SK-N-MC (cell line): ENCODE results near the gene FAM98A.
A peak's percentile ranks its signal among the peaks of the same experiment; 100 is the strongest.

ENCODE experiments used
- DNase-seq: peaks from one replicate; pipeline ENCODE4 v3.0.0-alpha.2; 2011; ENCODE audit warnings: low read depth, low spot score
- H3K27ac ChIP-seq: fragments of 200-600 bp; sonication (generic); 2 replicates; pipeline ENCODE4 v1.5.1; 2016; ENCODE audit warnings: mixed run types
- H3K36me3 ChIP-seq: fragments of 200-600 bp; sonication (generic); 2 replicates; pipeline ENCODE4 v1.6.1; 2017; ENCODE audit warnings: antibody characterized with exemption, low read length, mixed read lengths; ENCODE audit not compliant: insufficient read depth
- H3K4me3 ChIP-seq: fragments of 200-600 bp; sonication (generic); 2 replicates; pipeline ENCODE4 v1.5.1; 2016
- H3K9ac ChIP-seq: fragments of 200-600 bp; sonication (generic); 2 replicates; pipeline ENCODE4 v1.8.0; 2017; ENCODE audit warnings: mixed run types, mixed read lengths; ENCODE audit not compliant: insufficient read length
- H3K9me3 ChIP-seq: fragments of 200-600 bp; sonication (generic); 2 replicates; pipeline ENCODE4 v1.6.1; 2017; ENCODE audit warnings: low read depth, mild to moderate bottlenecking, antibody characterized with exemption, low read length, moderate library complexity, mixed read lengths
- EZH2 ChIP-seq: fragments of 200-600 bp; sonication (generic); IDR thresholded peaks from one replicate; pipeline ENCODE4 v1.6.1; 2017; ENCODE audit warnings: antibody characterized with exemption
- FOXP2 ChIP-seq: optimal IDR thresholded peaks from 2 replicates; pipeline ENCODE3; 2011; ENCODE audit warnings: mild to moderate bottlenecking, moderate library complexity; ENCODE audit not compliant: insufficient read depth; ENCODE audit errors: extremely low read length, control extremely low read depth
- POLR2AphosphoS5 ChIP-seq: IDR thresholded peaks from 2 replicates; pipeline ENCODE4 v1.6.1; 2012; ENCODE audit warnings: mild to moderate bottlenecking, low read depth, low read length, borderline replicate concordance

Gene FAM98A

GRCh38 chr2:33617989-33618388 lies 18.9 kb upstream of the FAM98A start:
- H3K27ac ChIP-seq: no peak overlapping the region
- no peak for DNase-seq
- no peaks in the 10 kb centered on the region for H3K36me3 ChIP-seq
- H3K4me3 ChIP-seq: no peak overlapping the region
- no peaks in the 10 kb centered on the region for H3K9me3 ChIP-seq
- no peak overlapping the region for H3K9ac ChIP-seq
- TF ChIP-seq FOXP2 (no peak), EZH2 (no peak), POLR2AphosphoS5 (no peak)

DNA sequence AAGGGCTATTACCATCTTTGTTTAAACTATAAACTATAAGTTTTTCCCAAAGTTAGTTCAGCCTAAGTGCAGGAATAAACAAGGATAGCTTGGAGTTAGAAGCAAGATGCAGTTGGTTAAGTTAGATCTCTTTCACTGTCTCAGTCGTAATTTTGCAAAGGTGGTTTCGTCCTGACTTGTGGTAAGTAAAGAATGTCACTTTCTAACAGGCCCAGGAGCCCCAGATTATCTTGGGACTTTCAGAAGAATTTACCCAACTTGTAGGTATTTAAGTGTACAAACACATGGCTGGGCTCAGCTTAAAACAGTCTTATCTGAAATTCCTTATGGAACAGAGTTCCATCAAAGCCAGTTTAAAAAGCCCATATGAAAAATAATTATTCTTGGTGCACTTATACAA lies 18.3 kb upstream of the FAM98A start:
- H3K36me3 ChIP-seq: no peaks in the 10 kb centered on the region
- no peak overlapping the region for H3K27ac ChIP-seq
- H3K4me3 ChIP-seq: no peak overlapping the region
- H3K9ac ChIP-seq: no peak overlapping the region
- TF ChIP-seq POLR2AphosphoS5: no peak
- no peak for TF ChIP-seq FOXP2
- TF ChIP-seq EZH2: no peak
- H3K9me3 ChIP-seq: no peaks in the 10 kb centered on the region
- DNase-seq: no peak

DNA sequence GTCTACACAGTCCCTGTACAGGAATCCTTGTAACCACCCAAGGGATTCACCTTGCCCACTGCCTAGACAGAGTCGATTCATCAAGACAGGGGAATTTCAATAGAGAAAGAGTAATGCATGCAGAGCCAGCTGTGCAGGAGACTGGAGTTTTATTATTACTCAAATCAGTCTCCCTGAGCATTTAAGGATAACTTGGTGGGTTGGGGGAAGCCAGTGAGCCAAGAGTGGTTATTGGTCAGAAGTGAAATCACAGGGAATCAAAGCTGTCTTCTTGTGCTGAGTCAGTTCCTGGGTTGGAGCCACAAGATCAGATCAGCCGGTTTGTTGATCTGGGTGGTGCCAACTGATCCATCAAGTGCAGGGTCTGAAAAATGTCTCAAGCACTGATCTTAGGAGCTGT lies 17.8 kb upstream of the FAM98A start:
- TF ChIP-seq FOXP2 (no peak), EZH2 (no peak), POLR2AphosphoS5 (no peak)
- Histone ChIP-seq H3K27ac (no peak overlapping the region), H3K36me3 (no peaks in the 10 kb centered on the region), H3K4me3 (no peak overlapping the region), H3K9ac (no peak overlapping the region), H3K9me3 (no peaks in the 10 kb centered on the region)
- DNase-seq: no peak

GRCh38 chr2:33614190-33614589 lies 15.1 kb upstream of the FAM98A start:
- no peaks in the 10 kb centered on the region for H3K9me3 ChIP-seq
- no peaks in the 10 kb centered on the region for H3K36me3 ChIP-seq

GRCh38 chr2:33607905-33608304 lies 8.8 kb upstream of the FAM98A start:
- no peak overlapping the region for H3K27ac ChIP-seq
- H3K9me3 ChIP-seq: no peaks in the 10 kb centered on the region
- no peak overlapping the region for H3K9ac ChIP-seq
- H3K4me3 ChIP-seq: no peak overlapping the region
- no peaks in the 10 kb centered on the region for H3K36me3 ChIP-seq
- DNase-seq: no peak
- no peak for TF ChIP-seq POLR2AphosphoS5
- no peak for TF ChIP-seq EZH2
- TF ChIP-seq FOXP2: no peak

More at GRCh38 chr2:33614190-33614589, 15.1 kb upstream of the FAM98A start:
- no peak for TF ChIP-seq POLR2AphosphoS5
- TF ChIP-seq EZH2: no peak
- TF ChIP-seq FOXP2: no peak
- DNase-seq: no peak
- no peak overlapping the region for H3K27ac ChIP-seq
- H3K9ac ChIP-seq: no peak overlapping the region
- peak overlapping the region; percentile 6; the same call in 1 of the 2 replicates for H3K4me3 ChIP-seq

DNA sequence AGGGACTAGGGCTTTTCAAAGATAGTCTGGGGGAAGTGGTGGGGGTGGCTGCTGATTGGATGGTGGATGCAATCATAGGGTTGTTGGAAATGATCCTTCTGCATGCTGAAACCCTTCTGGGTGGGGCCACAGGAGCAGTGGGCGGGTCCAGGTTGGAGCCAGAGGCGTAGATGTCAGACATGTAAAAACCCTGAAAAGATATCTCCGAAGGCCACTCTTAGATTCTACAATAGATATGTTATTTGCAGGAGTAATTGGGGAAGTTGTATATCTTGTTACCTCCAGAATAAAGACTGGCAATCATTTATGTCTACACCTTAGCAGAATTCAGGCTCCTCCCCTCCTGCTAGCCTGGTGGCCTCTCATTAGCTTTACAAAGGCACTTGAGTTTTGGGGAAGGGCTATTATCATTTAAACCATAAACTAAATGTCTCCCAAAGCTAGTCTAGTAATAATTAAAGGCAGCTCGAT lies 8.2 kb upstream of the FAM98A start:
- H3K9me3 ChIP-seq: no peaks in the 10 kb centered on the region
- TF ChIP-seq FOXP2 (no peak), EZH2 (no peak), POLR2AphosphoS5 (no peak)
- H3K9ac ChIP-seq: no peak overlapping the region
- no peaks in the 10 kb centered on the region for H3K36me3 ChIP-seq
- DNase-seq: no peak
- H3K27ac ChIP-seq: no peak overlapping the region
- no peak overlapping the region for H3K4me3 ChIP-seq

GRCh38 chr2:33606622-33607021 lies 7.5 kb upstream of the FAM98A start:
- TF ChIP-seq EZH2: no peak
- no peak overlapping the region for H3K4me3 ChIP-seq
- no peak overlapping the region for H3K27ac ChIP-seq
- no peaks in the 10 kb centered on the region for H3K9me3 ChIP-seq
- H3K9ac ChIP-seq: no peak overlapping the region
- no peaks in the 10 kb centered on the region for H3K36me3 ChIP-seq
- DNase-seq: no peak

DNA sequence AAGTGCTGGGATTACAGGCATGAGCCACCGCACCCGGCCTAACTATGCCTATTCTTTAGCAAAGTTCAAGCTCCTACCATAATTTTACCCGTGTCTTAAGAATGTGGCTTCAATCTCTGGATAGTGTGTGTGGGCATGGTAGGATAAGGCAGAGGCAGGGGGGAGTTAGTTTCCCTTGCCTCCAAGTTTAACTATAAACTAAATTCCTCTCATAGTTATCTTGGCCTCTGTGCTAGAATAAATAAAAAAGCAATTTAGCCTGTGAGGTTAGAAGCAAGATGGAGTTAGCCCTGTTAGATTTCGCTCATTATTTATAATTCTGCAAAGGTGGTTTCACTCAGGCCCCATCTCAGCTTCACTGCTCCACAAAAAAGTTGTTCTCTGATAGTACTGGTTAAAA lies 7.0 kb upstream of the FAM98A start:
- TF ChIP-seq EZH2: no peak
- TF ChIP-seq FOXP2: no peak
- TF ChIP-seq POLR2AphosphoS5: no peak

GRCh38 chr2:33605056-33605455 lies 6.0 kb upstream of the FAM98A start:
- H3K9ac ChIP-seq: no peak overlapping the region
- DNase-seq: no peak
- no peak overlapping the region for H3K27ac ChIP-seq

More for the DNA sequence above, 7.0 kb upstream of the FAM98A start:
- no peaks in the 10 kb centered on the region for H3K9me3 ChIP-seq
- H3K9ac ChIP-seq: no peak overlapping the region
- no peak for DNase-seq
- H3K4me3 ChIP-seq: no peak overlapping the region
- H3K36me3 ChIP-seq: no peaks in the 10 kb centered on the region
- H3K27ac ChIP-seq: no peak overlapping the region

GRCh38 chr2:33603416-33603815 lies 4.3 kb upstream of the FAM98A start:
- Histone ChIP-seq H3K9me3 (no peaks in the 10 kb centered on the region), H3K36me3 (no peaks in the 10 kb centered on the region), H3K9ac (no peak overlapping the region), H3K4me3 (no peak overlapping the region), H3K27ac (no peak overlapping the region)
- TF ChIP-seq FOXP2: no peak
- no peak for TF ChIP-seq POLR2AphosphoS5
- no peak for TF ChIP-seq EZH2
- no peak for DNase-seq

More at GRCh38 chr2:33605056-33605455, 6.0 kb upstream of the FAM98A start:
- Histone ChIP-seq H3K4me3 (no peak overlapping the region), H3K36me3 (no peaks in the 10 kb centered on the region), H3K9me3 (no peaks in the 10 kb centered on the region)
- TF ChIP-seq EZH2 (no peak), POLR2AphosphoS5 (no peak), FOXP2 (no peak)
